BLaER1 treated with 17β-estradiol and CSF1 and Interleukin-3, amounts not matched to agents 10 nM and 100 nM (cell line): ENCODE data around the gene CTPS2.
"Not testable (repeated sequence)": the region's sequence is repeated elsewhere in the genome, so short reads cannot be mapped to it uniquely, and the experiment has no call there.

Experiments used
- H3K27ac ChIP-seq, 11 experiments: shearing (Covaris generic); formaldehyde crosslinking; 2 replicates each; pipeline ENCODE4 v1.8.1; 2022
- H3K27me3 ChIP-seq, 11 experiments: shearing (Covaris generic); formaldehyde crosslinking; 2 replicates each; pipeline ENCODE4 v1.8.1; 2022
- H3K36me3 ChIP-seq, 11 experiments: shearing (Covaris generic); formaldehyde crosslinking; 2 replicates each; pipeline ENCODE4 v1.8.1; 2022
- H3K4me1 ChIP-seq, 10 experiments: shearing (Covaris generic); formaldehyde crosslinking; 2 replicates each; pipeline ENCODE4 v1.8.1; 2022
- H3K4me2 ChIP-seq, 11 experiments: shearing (Covaris generic); formaldehyde crosslinking; 2 replicates each; pipeline ENCODE4 v1.8.1; 2022
- H3K4me3 ChIP-seq, 10 experiments: shearing (Covaris generic); formaldehyde crosslinking; 2 replicates each; pipeline ENCODE4 v1.8.1; 2022
- H3K9ac ChIP-seq, 11 experiments: shearing (Covaris generic); formaldehyde crosslinking; 2 replicates each; pipeline ENCODE4 v1.8.1; 2022
- H3K9me3 ChIP-seq, 11 experiments: shearing (Covaris generic); formaldehyde crosslinking; replicated peaks in 1 of 11; 2 replicates each; pipeline ENCODE4 v1.8.1; 2022
- H4K20me1 ChIP-seq, 11 experiments: shearing (Covaris generic); formaldehyde crosslinking; 2 replicates each; pipeline ENCODE4 v1.8.1; 2022
- Cebpa-rat ChIP-seq, 11 experiments: shearing (Covaris generic); IDR thresholded peaks; 2 replicates each; pipeline ENCODE4 v1.8.1; 2022

Gene CTPS2

GRCh38 chrX:16719334-16720084 is 7.0 kb upstream of the CTPS2 start, which contains the start of gene SYAP1:
Gene SYAP1, plus strand, starts transcription at chrX:16719612. Its CDS starts 113 bp downstream, at chrX:16719725.
- Histone ChIP-seq H3K4me1 (peaks cover 0 to 13% (median 12%) of the 10 kb centered on the region in 10 experiments; a peak in 14 of 20 replicates), H3K9me3 (no peaks in the 10 kb centered on the region; a peak in 1 of 22 replicates), H3K4me2 (peak within 1 kb of the TSS; percentile 63 to 88 (median 75)), H3K27me3 (peaks cover 58 to 93% (median 79%) of the 10 kb centered on the region in 11 experiments), H3K36me3 (no peaks in the 10 kb centered on the region; a peak in 2 of 22 replicates), H4K20me1 (peaks cover 0 to 35% (median 7%) of the 10 kb centered on the region in 11 experiments; a peak in 11 of 22 replicates), H3K4me3 (peak within 1 kb of the TSS; percentile 65 to 76 (median 70)), H3K9ac (peak within 1 kb of the TSS; percentile 69 to 84 (median 80)), H3K27ac (peak within 1 kb of the TSS; percentile 70 to 92 (median 84))
- no peak for TF ChIP-seq Cebpa-rat (IDR thresholded peaks at IDR 0.05)

- Histone ChIP-seq H3K36me3 (no peaks in the 10 kb centered on the region), H4K20me1 (peaks cover 0 to 29% (median 4%) of the 10 kb centered on the region in 11 experiments; a peak in 10 of 22 replicates), H3K4me1 (peaks cover 0 to 13% (median 10%) of the 10 kb centered on the region in 10 experiments; a peak in 13 of 20 replicates), H3K4me2 (peak overlapping the region; percentile 39 to 80 (median 73)), H3K27me3 (peaks cover 54 to 93% (median 79%) of the 10 kb centered on the region in 11 experiments), H3K4me3 (peak overlapping the region; percentile 65 to 76 (median 70)), H3K9ac (peak overlapping the region; percentile 69 to 84 (median 80)), H3K27ac (peak overlapping the region; percentile 70 to 92 (median 84)), H3K9me3 (no peaks in the 10 kb centered on the region; a peak in 1 of 22 replicates)
- no peak for TF ChIP-seq Cebpa-rat (IDR thresholded peaks at IDR 0.05)
These were observed 6.4 kb upstream of the CTPS2 start for GRCh38 chrX:16718824-16719333.

GRCh38 chrX:16716451-16716850 is 4.0 kb upstream of the CTPS2 start:
- H3K27ac ChIP-seq, H3K4me2 ChIP-seq, H3K4me3 ChIP-seq, H3K9me3 ChIP-seq, H3K36me3 ChIP-seq, H3K9ac ChIP-seq: not testable (repeated sequence)
- peaks cover 56 to 93% (median 80%) of the 10 kb centered on the region in 11 experiments for H3K27me3 ChIP-seq
- peaks cover 0 to 10% (median 0%) of the 10 kb centered on the region in 11 experiments; a peak in 5 of 22 replicates for H4K20me1 ChIP-seq
- peaks cover 0 to 18% (median 10%) of the 10 kb centered on the region in 10 experiments; a peak in 15 of 20 replicates for H3K4me1 ChIP-seq

- H3K36me3 ChIP-seq, H3K27ac ChIP-seq, H3K4me3 ChIP-seq, H3K9me3 ChIP-seq, H4K20me1 ChIP-seq, H3K9ac ChIP-seq, H3K4me2 ChIP-seq: not testable (repeated sequence)
- Histone ChIP-seq H3K4me1 (peaks cover 0 to 12% (median 5%) of the 10 kb centered on the region in 10 experiments; a peak in 14 of 20 replicates), H3K27me3 (peaks cover 57 to 93% (median 80%) of the 10 kb centered on the region in 11 experiments)
These were observed 3.2 kb upstream of the CTPS2 start for GRCh38 chrX:16715638-16716037.

GRCh38 chrX:16714504-16714903 is 2.0 kb upstream of the CTPS2 start:
- no peak for TF ChIP-seq Cebpa-rat (IDR thresholded peaks at IDR 0.05)
- H3K9me3 ChIP-seq, result peaks cover 0 to 10% (median 0%) of the 10 kb centered on the region in 11 experiments; a peak in 2 of 22 replicates
- H3K27ac ChIP-seq, result no peak overlapping the region
- H3K4me1 ChIP-seq, result peaks cover 0 to 6% (median 4%) of the 10 kb centered on the region in 10 experiments; a peak in 9 of 20 replicates
- H3K27me3 ChIP-seq, result peaks cover 57 to 93% (median 80%) of the 10 kb centered on the region in 11 experiments
- H3K4me3 ChIP-seq, result no peak overlapping the region
- no peaks in the 10 kb centered on the region; a peak in 2 of 22 replicates for H4K20me1 ChIP-seq
- H3K9ac ChIP-seq, result no peak overlapping the region
- H3K36me3 ChIP-seq, result no peaks in the 10 kb centered on the region
- no peak overlapping the region for H3K4me2 ChIP-seq

GRCh38 chrX:16711893-16712547 is 449 bp downstream of the CTPS2 start:
- Histone ChIP-seq H3K9ac (peak overlapping the region; percentile 78 to 88 (median 83)), H3K4me3 (peak overlapping the region; percentile 64 to 81 (median 74)), H3K27ac (peak overlapping the region; percentile 41 to 85 (median 79)), H3K36me3 (peaks cover 0 to 6% (median 0%) of the 10 kb centered on the region in 11 experiments; a peak in 1 of 22 replicates), H4K20me1 (no peaks in the 10 kb centered on the region; a peak in 1 of 22 replicates), H3K4me1 (peaks cover 0 to 6% (median 2%) of the 10 kb centered on the region in 10 experiments; a peak in 7 of 20 replicates), H3K4me2 (peak overlapping the region; percentile 69 to 82 (median 76)), H3K9me3 (peaks cover 0 to 10% (median 0%) of the 10 kb centered on the region in 11 experiments; a peak in 2 of 22 replicates), H3K27me3 (peaks cover 56 to 94% (median 75%) of the 10 kb centered on the region in 11 experiments)
- no peak for TF ChIP-seq Cebpa-rat (IDR thresholded peaks at IDR 0.05)

GRCh38 chrX:16711219-16711811 is 1.2 kb downstream of the CTPS2 start:
- Histone ChIP-seq H3K27me3 (peaks cover 56 to 89% (median 72%) of the 10 kb centered on the region in 11 experiments), H3K9me3 (peaks cover 0 to 10% (median 0%) of the 10 kb centered on the region in 11 experiments; a peak in 2 of 22 replicates), H3K27ac (peak overlapping the region in 9 of 11 experiments; percentile 76 to 85 (median 79); a peak in 16 of 22 replicates), H4K20me1 (no peaks in the 10 kb centered on the region; a peak in 1 of 22 replicates), H3K4me1 (peaks cover 0 to 6% (median 2%) of the 10 kb centered on the region in 10 experiments; a peak in 7 of 20 replicates), H3K36me3 (peaks cover 0 to 6% (median 0%) of the 10 kb centered on the region in 11 experiments; a peak in 1 of 22 replicates), H3K9ac (peak overlapping the region; percentile 78 to 88 (median 83); a peak in 18 of 22 replicates), H3K4me2 (peak overlapping the region; percentile 69 to 82 (median 76)), H3K4me3 (peak overlapping the region; percentile 64 to 81 (median 74))
- no peak for TF ChIP-seq Cebpa-rat (IDR thresholded peaks at IDR 0.05)

GRCh38 chrX:16708016-16708415 is 4.5 kb downstream of the CTPS2 start:
- Histone ChIP-seq H3K27me3 (peaks cover 48 to 89% (median 74%) of the 10 kb centered on the region in 11 experiments), H4K20me1 (peaks cover 0 to 5% (median 0%) of the 10 kb centered on the region in 11 experiments; a peak in 1 of 22 replicates), H3K36me3 (peaks cover 0 to 6% (median 0%) of the 10 kb centered on the region in 11 experiments; a peak in 2 of 22 replicates), H3K4me2 (no peak overlapping the region), H3K4me3 (no peak overlapping the region), H3K9ac (no peak overlapping the region), H3K9me3 (peaks cover 0 to 10% (median 0%) of the 10 kb centered on the region in 11 experiments; a peak in 2 of 22 replicates), H3K4me1 (peaks cover 0 to 6% (median under 1%) of the 10 kb centered on the region in 10 experiments; a peak in 7 of 20 replicates), H3K27ac (no peak overlapping the region)
- TF ChIP-seq Cebpa-rat (IDR thresholded peaks at IDR 0.05), result no peak
